H1 (cell line): ENCODE results near the gene TDRD12. TPM values are rescaled to one million over a fixed set of nuclear protein-coding genes. Genes with fewer than 3 reads are reported as not detected.

Experiments used
- CEBPB ChIP-seq: IDR thresholded peaks from 2 replicates; pipeline ENCODE4 v1.6.1; 2012; ENCODE audit warnings: low read depth, low read length
- EGR1 ChIP-seq: IDR thresholded peaks from 2 replicates; pipeline ENCODE4 v1.6.1; 2011; ENCODE audit warnings: low read depth, low read length, borderline replicate concordance
- KDM5A ChIP-seq: fragments of 200-600 bp; IDR thresholded peaks from 2 replicates; pipeline ENCODE4 v1.7.1; 2012; ENCODE audit warnings: mild to moderate bottlenecking, low read length, inconsistent platforms, mixed read lengths
- RBBP5 ChIP-seq: IDR thresholded peaks from 2 replicates; pipeline ENCODE4 v1.7.1; 2012; ENCODE audit warnings: low read depth, mild to moderate bottlenecking, inconsistent platforms, low read length, moderate library complexity, borderline replicate concordance
- TAF1 ChIP-seq: IDR thresholded peaks from 2 replicates; pipeline ENCODE4 v1.6.1; 2011; ENCODE audit warnings: mild to moderate bottlenecking, low read depth, low read length
- polyA plus RNA-seq, 7 experiments: library from polyadenylated mRNA; depleted of rRNA in 3 of 7; stranded (reverse) in 5 of 7; unstranded in 2 of 7; fragments of >200 nt in 5 of 7; fragments of 200-250 nt in 2 of 7; gene quantifications; 1 replicate in 5 of 7; 2 replicates in 1 of 7; 4 replicates in 1 of 7; pipeline versions ENCODE4 v1.2.1 to v1.2.3, GENCODE V29; 2011 to 2013; ENCODE audit warnings: missing spikeins in 2 of 7, mixed read lengths in 2 of 7
- total RNA-seq: library from RNA; stranded (reverse); fragmentation: NEBNext Ultra II Directional; extraction: Animal tissue kit (Norgen Biotek cat#: 25700); gene quantifications from 2 replicates; pipeline ENCODE4 v1.2.1, GENCODE V29; 2021

The TDRD12 gene
- total and polyA plus RNA-seq, 2 of the 8 experiments (the other 6 are each of a cell fraction or from before 2014, with no cell fraction given), result 0.39 to 0.88 TPM

- TF ChIP-seq KDM5A, result no peak
- TF ChIP-seq EGR1, result no peak
- no peak for TF ChIP-seq TAF1
- TF ChIP-seq CEBPB, result no peak
- TF ChIP-seq RBBP5, result no peak
Measured at GRCh38 chr19:32862741-32863140, 143.2 kb downstream of the TDRD12 start (continued).
